ENCODE results near the gene DLX3.

The DLX3 gene

DNA sequence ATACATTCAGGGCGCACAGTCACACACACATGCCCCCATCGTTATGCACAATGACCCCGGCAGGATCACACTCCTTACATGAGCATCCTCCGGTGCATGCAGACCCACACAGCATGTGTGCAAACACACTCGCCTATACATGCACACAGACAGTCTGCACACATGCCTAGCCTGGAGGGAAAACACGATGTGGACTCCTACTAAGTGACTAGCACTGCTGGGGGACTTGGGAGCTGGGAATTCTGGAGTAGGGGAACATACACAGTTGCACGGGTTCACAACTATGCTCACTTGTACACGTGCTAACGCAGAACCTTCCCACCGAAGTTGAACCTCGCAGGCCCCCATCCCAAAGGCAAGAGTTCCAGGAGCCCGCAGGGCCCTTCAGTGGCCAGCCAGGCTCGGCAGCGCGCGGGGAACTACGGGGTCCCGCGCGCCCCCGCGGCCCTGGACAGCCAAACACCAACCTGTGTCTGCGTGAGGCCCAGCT, 2.0 kb downstream of the DLX3 start:
- no peak for DNase-seq

DNA sequence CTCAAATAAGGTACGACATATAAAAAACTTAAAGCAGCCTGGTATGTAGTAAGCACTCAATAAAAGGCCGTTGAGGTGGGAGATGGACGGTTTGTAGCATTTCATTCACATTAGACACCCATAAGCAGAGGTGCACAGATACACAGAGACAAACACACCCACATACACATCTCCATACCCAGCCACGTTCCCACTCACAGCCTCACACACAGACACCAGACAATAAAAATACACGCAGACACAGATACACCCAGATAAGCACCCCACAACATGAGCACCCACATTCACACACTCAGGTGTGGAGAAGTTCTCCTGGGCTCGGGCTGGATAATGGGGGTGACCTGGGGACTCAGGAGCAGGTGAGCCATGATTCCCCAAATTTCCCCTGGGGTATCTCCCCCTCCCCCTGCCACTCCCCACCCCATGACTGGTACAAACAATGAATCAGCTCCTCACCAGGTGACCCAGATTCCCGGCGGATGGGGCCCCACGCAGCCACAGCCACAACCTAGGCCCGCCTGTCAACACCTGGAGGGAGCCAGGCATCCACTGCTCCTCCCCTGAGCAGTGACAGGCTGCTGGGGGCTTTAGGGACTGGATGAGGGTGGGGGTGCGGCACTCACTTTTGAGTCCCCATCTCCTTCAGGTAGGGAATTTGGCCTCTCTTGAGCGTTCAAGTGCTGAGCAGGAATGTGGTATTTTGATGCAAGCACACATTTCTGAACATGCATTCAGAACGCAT, 2.7 kb downstream of the DLX3 start:
- DNase-seq, result no peak

DNA sequence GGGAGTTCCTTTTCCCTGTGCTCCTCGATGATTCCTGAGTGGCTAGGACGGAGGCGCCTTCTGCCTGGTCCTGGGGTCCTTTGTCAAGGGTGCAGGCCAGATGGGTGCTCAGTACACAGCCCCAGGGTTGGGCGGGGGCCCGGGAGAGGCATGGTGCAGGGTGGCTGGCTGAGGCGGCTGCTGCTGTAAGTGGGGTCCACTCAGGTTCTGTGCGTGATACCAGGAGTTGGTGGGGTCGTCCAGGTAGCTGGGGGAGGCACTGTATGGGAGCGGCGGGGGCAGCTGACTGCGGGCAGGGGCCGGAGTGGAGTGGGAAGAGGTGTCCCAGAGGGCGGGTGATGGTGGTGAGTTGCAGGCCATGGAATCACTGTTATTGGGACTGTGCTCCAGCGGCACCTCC, 3.6 kb downstream of the DLX3 start:
- DNase-seq, result no peak

DNA sequence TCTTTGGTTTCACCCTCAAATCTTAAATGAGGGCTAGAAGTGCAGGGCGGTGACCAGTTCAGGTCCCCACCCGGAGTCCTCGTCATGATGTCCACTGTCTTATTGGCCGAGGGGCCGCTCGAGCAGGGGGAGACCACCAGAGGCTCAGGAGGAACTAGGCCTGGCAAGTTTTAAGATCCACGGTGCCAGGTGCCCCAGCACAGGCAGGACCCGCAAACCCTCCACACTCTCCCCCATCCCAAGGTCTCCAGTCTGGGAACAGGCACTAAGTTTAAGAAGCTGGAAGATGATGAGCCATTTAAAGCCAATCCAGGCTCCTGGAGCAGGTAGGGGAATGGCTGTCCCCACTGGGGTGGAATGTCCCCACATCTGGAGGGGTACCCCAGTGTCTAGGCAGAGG, 4.1 kb downstream of the DLX3 start:
- DNase-seq, result no peak

DNA sequence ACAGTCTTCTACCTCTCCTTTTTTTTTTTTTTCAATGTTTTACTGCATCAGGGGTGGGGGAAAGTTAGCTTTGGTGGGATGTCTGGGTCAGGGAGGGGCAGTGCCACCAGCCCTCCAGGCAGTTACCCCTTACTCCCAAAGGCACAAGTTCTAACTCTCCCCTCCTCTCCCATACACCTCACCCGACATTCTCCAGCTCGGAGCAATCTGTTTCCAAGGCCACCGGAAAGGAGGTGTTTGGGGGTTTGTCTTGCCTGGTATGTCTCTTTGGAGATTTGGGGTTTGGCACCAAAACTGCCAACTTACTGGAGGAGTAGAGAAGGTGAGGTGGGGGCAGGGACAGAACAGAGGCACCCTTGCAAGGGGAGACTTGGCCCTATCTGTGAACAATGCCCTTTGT, 4.7 kb downstream of the DLX3 start:
- no peak for DNase-seq

DNA sequence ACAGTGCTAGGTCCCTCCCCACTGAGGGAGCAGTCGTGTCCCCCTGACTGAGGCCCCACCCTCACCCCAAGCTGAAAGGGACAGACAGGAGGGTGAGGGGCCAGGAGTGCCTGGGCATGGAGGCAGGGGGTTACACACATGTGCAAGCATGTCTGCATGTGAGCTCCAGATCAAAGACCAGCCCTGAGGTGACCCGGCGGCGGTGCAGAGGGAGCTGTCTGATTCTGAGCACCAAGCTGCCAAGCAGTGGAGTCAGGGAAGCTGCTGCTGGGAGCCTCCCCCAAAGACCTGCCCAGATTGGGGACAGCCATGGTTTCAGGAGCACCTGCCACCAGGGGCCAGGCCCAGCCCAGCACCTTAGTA, 5.5 kb downstream of the DLX3 start:
- no peak for DNase-seq

DNA sequence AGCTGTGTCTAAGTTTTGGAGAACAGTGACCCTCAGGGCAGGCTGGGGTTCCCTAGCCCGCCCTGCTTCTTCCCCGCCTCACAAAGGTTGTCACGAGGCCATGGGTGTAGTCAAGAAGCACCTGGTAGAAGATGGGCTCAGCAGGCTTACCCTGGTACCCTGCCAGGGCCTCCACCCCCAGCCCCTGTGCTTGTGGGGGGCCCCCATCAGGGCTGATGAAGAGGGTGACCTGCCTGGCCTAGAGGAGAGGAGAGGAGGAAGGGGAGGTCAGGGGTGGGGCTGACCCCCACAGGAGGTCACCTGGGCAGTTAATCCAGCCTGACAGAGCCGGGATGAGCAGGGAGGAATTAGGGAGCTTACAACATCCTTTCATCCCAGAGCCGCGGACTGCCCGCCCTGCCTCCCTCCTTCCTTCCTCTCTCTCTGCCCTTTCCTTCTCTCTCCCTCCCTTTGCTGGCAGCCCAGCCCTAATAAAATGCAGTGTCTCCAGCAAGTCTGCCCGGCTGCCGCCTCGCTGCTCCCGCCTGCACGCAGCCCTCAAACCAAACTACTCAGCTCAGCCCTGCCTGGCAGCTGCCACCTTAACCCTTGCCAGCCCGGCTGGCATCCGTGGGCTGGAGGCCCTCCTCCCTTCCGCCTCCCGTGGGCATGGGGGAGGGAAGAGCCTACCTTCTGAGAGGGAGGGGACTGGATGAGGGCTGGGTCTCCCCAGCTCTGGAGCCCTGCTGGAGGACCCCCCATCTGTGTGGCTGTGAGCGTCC, 7.2 kb downstream of the DLX3 start:
- peak in 3 of 51 donors; percentile 20 to 24 (median 22) for DNase-seq

DNA sequence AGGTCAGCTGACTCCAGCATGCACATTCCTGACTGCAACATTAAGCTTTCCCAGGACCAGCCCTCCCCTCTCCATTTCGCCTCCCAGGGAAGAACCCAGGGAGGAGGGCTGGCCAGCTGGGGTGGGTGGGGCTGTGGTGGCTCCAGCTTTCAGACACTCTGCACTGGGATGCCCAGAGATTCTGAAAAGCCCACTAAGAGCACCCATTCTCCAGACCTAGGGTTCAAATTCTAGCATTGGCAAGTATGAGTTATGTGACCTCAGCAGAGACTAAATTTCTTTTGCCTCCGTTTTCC, 7.8 kb downstream of the DLX3 start:
- no peak for DNase-seq

DNA sequence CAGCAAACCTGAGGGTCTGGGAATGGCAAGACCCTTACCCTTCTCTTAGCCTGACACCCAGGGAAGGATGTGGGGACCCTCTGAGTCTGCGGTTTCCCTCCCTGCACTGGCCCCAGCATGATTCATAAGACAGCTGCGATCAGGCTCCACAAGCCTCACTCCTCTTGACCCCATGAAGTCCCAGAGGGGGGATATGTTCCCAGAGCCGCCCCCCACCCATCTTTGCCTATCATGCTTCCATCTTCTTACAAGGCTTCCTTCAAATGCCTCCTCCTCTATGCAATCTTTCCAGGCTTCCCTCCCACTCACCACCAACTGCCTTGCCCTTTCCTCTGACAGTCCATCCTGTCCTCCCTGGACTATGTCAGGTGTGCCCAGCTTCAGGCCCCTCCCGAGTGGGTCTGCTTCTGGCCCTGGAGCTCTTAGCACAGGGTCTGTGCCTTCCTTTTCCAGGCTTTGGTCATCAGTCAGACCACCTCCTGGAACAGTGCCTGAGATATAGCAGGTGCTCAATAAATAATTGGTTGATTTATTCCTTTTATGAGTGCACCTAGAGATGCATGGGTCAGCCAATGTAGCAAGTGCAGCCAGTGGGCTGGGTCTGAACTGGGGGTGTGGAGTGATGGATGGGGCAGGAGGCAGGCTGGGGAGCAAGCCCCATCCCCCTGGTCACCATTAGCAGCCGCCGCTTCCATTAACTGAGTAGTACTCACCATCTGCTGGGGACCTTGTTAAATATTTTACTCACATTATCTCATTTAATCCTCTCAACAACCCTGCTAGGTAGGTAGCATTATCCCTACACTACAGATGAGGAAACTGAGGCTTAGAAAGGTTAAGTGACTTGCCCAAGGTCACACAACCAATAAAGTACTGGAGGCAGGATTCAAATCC, 8.4 kb downstream of the DLX3 start:
- no peak for DNase-seq

DNA sequence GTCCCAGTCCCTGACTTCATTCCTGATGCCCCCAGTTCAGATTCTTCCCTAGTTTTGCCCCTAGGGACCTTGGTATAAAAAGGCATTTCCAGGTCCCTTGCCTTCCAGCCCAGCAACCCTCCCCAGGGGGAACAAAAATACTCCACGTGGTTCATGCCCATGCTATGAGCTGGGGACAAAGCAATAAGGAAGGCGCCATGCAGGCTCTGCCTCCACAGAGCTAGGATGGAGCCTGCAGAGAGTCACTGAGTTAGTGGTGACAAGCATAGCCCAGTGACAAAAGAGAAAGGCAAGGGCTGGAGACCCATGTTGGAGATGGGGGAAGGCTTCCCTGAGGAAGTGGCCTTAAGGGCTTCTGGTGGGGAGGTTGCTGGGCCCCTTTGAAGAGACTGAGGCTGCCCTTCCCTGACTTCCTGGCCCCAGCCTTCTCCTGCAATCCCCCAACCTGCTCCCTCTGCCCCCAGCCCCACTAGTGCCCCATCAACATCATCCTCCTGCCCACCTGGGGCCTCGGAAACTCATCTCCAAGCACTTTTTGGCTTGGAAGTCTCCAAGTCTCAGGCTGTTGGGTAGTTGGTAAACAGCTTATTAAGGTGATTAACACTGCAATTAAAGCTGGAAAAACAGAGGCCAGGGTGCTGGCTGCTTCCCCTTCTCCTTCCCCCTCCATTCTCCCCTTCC, 9.6 kb downstream of the DLX3 start:
- DNase-seq, result no peak

DNA sequence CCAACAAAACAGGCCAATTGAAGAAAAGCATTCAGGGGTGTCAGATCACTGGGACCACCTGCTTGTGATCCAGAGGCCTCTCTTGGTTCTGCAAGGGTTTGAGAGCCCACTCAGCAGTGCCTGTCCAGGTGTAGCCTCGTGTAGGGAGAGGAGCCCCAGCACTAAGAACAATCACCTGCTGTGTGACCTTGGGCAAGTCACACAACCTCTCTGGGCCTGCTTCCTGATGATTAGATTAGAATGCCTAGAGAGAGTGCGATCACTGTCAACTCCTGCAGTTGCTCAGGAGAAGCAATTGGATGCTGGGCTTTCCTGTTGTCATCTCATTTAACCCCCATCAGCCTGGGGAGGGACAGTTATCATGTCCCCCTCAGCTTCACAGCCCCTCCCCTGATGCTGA, 10.2 kb downstream of the DLX3 start:
- DNase-seq, result no peak

DNA sequence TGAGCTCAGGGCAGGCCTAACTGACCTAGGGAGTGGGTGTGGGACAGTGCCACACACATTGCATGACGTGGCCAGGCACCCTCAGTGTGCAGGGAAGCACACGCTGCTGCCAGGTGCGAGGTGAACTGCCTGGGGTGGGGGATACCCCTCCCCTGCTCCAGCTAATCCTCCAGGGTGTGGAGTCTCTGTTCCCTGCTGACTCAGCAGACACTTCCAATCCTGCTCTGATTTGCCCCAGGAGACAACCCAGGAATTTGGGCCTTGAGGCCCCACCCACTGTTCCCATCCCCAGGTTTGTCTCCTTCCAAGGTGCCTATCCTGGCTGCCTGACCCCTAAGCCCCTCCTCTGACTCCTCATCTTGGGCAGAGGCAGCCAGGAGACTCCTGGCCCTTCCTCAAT, 10.7 kb downstream of the DLX3 start:
- DNase-seq, result no peak

DNA sequence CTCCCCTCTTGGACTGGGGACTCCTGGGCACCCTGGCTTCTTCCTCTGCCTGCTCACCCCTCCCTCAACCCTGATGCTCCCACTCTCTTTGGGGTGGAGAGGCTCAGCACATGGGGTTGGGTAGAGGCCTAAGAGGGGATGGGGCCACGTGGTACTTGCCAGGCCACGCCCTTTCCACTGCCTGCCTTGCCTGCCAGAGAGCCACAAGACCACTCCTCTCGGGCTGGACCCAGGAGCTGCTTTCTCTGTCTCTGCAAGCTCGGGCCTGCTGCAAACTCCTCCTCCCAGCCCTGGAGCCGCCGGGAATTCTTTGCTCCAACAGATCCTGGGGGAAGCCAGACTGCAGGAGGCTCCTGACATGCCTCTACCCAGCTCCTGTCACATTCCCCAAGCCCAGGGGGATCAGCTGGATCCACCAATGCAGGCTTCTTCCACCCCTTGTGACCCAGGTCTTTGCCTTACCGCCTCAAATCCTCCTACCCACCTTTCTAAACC, 14.3 kb downstream of the DLX3 start:
- DNase-seq, result no peak

DNA sequence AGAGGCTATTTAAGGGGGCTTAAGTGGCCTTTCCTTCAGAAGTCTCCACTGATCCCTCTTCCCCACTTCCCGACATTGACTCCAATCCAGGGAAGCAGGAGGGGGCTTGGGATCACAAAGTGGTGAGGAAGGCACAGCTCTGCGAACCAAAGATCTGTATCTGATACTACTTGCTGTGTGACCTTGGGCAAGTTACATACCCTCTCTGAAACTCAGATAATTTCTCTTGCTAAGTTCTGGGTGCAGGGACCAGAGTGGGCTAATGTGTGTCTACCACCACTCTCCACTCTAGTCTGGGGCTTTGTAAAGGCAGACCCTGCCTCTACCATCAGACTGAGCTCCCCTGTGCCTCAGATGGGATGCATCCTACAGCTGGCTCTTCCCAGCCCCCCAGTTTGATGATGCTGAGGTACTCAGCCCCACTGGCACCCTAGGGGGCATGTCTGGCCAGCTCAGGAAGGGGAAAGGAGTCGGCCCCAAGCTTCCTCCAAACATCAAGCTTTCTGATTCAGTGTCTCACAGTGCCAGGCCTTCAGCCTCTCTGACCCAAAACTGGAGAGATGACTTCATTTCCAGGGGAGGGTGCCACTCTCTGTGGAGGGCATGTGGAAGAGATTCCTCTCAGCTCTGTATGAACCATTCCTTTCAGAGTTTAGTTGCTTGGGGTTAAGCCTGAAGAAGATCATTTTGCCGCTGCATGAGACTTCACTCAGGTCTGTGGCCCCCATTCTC, 15.1 kb downstream of the DLX3 start:
- no peak for DNase-seq

DNA sequence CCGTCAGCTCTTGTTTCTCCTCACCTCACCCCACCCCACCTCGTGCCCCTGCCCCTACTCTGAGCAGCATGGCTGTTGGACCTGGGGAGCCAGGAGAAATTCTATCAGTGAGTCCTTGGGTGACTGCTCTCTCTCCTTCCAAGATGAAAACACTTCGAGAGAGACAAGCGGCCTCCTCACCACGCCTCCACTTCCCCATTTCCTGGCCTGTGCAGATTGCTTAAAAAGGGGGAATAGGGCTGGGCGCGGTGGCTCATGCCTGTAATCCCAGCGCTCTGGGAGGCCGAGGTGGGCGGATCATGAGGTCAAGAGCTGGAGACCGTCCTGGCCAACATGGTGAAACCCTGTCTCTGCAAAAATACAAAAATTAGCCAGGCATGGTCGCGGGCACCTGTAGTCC, 16.5 kb downstream of the DLX3 start:
- no peak for DNase-seq

DNA sequence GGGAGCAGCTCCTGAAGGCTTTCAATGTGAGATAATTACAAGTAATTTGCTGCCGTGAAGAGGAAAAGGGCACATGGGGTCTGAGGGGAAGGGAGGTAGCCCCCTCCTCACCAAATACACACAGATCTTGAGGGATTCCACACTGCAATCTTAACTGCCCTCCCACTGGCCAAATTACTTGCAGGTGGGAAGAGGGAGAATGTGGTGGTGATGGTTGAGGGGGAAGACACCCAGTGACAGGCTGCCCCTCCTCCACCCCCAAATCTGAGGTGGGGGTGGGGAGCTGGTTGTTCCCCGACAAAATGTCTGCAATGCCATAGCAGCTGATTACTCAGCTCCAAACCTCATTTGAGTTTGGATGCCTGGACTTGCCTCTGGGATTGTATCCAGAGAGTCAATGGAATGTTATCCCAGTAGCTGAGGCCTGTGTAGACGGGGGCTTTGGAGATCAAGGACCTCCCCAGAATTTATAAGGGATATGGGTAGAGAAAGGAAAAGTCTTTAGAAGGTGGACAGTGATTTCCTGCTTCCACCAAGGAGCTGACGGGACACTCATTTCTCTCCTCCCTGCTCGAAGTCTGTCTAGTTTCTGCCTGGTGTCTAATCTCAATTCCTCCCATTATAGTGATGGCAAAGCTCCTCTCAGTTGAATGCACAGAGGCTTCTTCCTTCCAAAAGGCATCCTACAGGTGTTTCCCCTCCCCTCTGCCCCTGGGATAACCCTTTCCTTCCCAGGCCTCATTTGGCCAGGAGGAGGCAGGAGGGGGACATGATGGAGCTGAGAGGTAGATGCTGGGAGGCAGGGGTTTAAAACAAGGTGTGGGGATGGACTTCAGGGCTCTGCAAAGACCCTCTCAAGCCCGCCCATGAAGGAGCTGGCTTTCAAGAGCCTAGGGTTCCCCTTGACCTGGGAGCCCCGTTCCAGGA, 17.3 kb downstream of the DLX3 start:
- DNase-seq, result no peak

DNA sequence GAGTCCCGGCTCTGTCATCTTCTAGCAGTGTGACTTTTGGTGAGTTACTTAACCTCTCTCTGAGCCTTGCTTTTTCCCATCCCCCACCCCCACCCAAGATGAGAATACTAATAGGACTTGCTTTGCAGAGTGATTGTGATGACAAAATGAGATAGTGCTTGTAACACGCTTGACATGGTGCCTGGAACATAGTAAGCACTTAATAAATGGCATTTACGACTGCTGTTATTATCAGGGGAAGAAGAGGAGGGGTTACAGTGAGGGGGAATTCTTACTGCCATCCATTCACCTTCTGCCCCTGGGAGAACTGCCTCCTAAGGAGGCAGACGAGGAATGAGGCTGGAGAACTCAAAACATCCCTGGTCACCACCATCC, 18.2 kb downstream of the DLX3 start:
- no peak for DNase-seq

DNA sequence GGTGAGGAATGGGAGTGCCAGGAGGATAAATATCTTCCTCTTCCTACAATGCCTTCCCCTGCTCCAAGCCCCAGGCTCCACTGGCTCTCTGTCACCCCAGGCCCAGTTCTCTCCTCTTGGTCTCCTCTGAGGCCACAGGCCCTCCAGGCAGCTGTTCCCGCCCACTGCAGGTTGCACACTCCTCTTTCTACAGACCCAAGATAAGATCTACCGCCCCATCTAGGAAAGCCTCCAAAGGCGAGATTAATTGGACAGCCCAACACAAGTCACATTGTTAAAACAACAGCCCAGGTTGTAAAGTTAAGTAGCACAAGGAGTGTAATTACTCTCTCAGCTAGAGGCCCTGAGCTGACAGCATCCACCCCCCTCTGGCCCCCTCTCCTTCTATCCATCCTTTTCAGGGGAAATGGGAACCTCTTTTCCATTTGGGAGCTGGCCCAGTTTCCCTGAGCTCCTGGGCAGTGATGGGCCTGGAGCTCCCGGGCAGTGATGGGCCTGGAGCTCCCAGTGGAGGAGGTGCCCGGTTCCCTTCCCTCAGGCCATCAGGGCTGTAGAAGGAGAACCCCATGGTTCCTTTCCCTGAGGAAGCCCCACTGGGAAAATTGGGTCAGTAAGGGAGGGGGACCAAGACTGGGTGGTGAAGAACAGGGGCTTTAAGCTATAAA, 18.7 kb downstream of the DLX3 start:
- no peak for DNase-seq

DNA sequence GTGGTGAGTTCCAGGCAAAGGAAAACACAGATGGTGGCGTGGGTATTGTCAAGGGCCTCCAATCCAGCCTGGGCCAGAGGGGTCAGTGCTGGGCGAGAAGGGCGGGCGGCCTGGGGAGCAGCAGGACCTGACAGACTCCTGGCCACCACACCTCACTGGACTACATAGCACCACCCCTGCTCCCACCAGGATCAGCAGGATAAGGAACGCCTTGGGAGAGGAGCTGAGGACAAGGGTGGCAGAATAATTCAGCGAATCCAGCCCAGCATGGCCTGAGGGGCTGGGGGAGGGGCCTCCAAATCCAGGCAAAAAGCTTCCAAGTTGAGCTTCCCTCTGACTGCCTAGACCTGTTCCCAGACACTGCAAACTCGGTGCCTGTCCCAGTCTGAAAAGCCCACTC, 19.5 kb downstream of the DLX3 start:
- no peak for DNase-seq

Data from hypothalamus (tissue), 51 donors.